Retina (tissue), 1 donor: ENCODE data around the gene EIF3F.

Experiments used
- DNase-seq: peaks from one replicate; pipeline ENCODE4 v3.0.0-alpha.2; 2016

The EIF3F gene

GRCh38 chr11:8040261-8040920, 53.3 kb downstream of the EIF3F start:
- no peak for DNase-seq

GRCh38 chr11:8040921-8041285, 53.8 kb downstream of the EIF3F start:
- DNase-seq: no peak

GRCh38 chr11:8041576-8041975, 54.4 kb downstream of the EIF3F start:
- no peak for DNase-seq

- DNase-seq: no peak
Measured at GRCh38 chr11:8043756-8044155, 56.6 kb downstream of the EIF3F start.

- DNase-seq: no peak
Measured at GRCh38 chr11:8045839-8046238, 58.7 kb downstream of the EIF3F start.

- no peak for DNase-seq
Measured at GRCh38 chr11:8047382-8047781, 60.2 kb downstream of the EIF3F start.

- no peak for DNase-seq
Measured at GRCh38 chr11:8049084-8049483, 61.9 kb downstream of the EIF3F start.
